HG02943 (cell line): ENCODE data around the gene UBASH3A.

ENCODE experiments used
- ATAC-seq: cut with Tn5 transposase; IDR thresholded peaks from one replicate; pipeline ENCODE4 v1.9.1; 2021; ENCODE audit warnings: mild to moderate bottlenecking, low read depth, moderate library complexity; ENCODE audit not compliant: unreplicated experiment

UBASH3A gene

GRCh38 chr21:42403611-42404231 is at the start of gene UBASH3A:
Gene UBASH3A, plus strand, starts transcription at chr21:42403902. Its CDS starts 44 bp downstream, at chr21:42403946.
- no peak for ATAC-seq

DNA sequence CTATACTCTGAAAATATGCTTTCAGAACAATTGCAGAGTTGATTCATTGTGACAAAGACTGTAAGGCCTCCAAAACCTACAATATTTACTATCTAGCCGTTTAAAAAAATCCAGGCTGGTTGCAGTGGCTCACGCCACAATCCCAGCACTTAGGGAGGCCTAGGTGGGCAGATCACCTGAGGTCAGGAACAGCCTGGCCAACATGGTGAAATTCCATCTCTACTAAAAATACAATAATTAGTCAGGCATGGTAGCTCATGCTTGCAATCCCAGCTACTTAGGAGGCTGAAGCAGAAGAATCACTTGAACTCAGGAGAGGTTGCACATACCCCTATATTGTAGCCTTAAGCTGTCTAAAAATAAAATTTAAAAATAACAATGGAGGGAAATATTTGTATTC is 47.7 kb upstream of the UBASH3A start:
- no peak for ATAC-seq

- ATAC-seq: no peak
Measured at GRCh38 chr21:42356650-42357049, 47.1 kb upstream of the UBASH3A start.

GRCh38 chr21:42357307-42357706 is 46.4 kb upstream of the UBASH3A start:
- ATAC-seq: no peak

DNA sequence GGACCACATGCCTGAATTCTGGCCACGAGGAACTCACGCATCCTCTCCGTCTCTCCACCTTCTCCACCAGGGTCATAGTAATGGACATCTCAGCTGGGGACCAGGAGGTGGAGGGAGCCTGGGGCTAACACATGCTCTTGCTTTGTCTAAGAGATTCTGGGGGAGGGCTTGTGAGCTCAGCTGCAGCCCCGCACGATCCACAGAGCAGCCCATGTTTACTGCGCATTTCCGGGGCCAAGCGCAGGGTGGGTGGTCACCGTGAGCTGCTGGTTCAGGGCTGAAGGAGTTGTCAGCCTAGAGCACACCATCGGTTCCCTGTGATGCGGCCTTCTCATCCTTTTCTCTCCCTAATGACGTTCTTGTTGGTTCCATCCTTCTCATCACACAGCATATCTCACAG is 45.4 kb upstream of the UBASH3A start:
- no peak for ATAC-seq

DNA sequence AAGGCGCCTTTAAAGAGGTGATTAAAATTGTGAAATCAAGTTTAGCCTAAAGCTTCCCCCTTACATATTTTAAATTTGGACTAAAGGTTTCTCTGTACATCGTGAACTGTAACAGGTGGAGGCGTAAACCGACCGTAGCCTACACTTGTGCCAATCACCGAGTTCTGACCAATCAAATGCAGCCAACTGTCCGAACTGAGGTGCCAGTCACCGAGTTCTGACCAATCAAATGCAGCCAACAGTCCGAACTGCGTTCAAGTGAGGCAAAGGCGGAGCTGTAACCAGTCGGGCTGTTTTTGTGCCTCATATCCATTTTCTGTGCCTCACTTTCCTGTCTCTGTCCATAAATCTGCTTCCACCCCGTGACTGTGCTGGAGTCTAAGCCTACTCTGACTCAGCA is 44.8 kb upstream of the UBASH3A start:
- no peak for ATAC-seq

DNA sequence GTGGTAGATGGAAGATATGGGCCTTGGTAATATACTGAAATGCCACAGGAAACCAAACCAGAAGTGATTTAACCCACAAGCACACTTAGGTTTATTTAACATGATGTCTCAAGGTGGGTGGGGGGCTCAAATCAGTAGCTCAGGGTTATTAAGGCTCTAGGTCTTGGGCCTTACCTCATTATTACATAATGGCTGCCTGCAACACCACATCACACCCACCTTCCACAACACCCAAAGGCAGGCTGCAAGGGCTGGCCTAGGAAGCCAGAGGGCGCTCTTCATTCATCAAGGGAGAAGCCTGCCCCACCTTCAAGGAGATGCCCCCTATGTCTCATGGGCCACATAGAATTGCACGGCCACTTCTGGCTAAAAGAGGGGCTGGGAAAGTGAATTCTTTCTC is 43.4 kb upstream of the UBASH3A start:
- no peak for ATAC-seq

- ATAC-seq: no peak
Measured at GRCh38 chr21:42361286-42361685, 42.4 kb upstream of the UBASH3A start.

DNA sequence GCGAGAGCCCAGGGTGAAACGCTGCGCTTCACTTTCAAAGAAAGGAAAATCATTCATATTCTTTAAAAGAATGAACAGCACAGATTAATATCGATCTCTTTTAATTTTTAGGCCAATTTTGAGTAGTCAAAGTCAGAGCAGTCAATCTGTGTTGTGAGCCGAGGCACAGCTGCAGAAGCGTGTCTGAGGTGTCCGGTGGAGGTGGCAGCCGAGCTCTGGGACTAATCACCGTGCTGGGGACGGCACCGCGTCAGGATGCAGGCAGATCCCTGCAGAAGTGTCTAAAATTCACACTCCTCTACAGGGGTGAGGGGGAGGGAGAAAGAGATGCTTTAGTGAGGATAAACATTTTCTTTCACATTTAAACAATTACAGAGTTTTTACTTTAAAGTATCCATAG is 41.5 kb upstream of the UBASH3A start:
- no peak for ATAC-seq

GRCh38 chr21:42362700-42363099 is 41.0 kb upstream of the UBASH3A start:
- ATAC-seq: no peak

DNA sequence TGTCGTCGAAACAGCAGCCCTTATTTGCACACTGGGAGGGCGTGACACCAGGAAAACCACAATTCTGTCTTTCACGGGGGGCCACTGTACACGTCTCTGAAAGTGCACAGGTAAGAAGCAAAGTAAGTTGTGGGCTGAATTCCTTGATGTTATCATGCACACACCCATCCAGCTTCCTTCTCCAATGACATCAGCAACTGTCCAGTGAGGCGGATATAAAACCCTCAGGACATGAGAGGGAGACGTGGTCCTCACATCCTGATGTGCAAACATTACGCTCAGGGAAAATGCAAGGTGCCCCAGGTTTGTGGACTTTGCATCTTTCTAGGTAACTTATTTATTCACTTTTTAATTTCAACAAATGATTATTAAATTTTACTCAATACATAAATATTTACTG is 40.4 kb upstream of the UBASH3A start:
- ATAC-seq: no peak

GRCh38 chr21:42364304-42364865 is 39.3 kb upstream of the UBASH3A start:
- ATAC-seq: no peak

DNA sequence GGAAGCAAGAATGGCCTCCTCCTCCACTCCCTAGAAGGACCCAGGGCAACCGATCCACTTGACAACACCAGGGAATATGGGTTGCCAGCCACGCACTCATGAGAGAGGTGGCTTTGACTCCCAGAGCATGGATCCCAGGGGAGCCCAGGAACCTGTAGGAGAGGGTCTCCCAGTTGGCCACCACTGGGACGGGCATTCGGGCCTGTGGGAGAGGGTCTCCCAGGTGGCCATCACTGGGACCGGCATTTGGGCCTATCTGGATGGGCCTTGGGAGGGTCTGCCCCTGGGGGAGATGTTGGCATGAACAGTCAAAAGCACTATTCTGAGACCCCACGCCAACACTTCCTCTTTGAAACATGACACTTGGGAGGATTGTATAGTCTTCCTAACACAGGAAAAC is 37.9 kb upstream of the UBASH3A start:
- ATAC-seq: no peak

DNA sequence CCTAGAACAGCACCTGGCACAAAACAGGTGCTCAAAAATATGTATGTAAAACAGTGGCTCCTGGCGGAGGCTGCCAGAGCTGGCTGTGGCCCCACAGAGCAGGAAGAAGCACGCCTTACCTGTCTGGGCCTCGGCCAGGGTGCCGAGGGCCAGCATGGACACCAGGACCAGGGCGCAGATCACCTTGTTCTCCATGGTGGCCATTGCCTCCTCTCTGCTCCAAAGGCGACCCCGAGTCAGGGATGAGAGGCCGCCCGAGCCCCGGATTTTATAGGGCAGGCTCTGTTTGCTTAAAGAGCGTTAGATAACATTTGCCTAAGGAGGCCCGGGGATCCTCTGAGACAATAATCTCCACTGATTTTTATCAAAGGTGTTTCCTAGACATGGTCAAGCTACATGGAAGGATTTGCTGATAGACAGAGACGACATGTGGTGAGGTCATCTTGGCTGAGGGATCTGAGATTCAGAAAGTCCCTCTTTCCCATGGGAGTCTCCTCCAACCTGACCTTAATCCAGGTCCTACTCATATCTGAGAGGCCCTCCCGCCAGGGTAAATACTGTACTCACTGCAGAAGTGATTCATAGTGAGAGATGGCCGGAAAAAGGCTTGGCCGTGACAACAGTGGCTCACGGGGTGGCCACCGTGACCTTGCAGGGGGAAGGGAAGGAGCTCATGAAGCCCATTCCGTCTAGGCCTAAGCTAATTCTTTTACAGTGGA is 37.3 kb upstream of the UBASH3A start, which contains the start of gene TFF1:
Gene TFF1 (minus strand): TSS at position 244 of the 719 bp plus-strand sequence. CDS start 40 bp downstream, at position 204.
- ATAC-seq: no peak

DNA sequence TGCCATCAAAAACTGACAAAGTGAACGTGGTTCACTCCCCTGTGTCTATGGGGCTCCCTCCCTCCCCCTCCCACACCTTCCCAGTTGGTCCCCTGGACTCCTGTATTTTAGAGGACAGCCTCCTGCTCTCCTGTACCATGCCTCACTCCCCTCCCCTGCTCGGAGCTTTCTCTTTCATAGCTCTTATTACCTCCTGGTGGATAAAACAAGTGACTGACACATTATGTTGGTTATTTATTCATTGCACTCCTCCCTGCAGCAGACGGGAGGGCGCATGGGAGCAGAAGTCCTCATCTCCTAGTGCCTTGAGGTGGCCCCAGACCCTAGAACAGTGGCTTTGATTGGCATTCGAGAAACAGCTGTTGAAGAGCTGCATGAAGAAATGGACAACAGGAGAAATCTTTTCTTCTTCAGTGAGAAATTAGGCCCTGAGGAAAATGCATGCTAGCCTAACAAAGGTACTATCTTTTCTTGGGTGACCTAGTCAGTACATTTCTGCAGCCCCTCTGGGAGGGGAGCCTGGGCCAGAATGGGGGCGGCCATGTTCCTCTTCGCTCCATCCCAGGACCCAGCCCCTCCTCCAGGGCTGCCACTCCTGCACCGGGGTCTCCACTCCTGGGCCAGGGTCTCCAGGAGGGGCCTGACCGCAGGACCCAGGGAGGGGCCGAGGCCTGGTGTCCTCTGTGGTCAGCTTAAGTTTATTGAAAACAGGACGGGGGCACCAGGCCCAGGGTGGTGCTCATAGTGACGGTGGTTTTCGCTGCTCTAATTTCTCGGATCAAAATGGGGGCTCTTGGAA is 36.1 kb upstream of the UBASH3A start:
- no peak for ATAC-seq

- ATAC-seq: no peak
Measured at GRCh38 chr21:42369821-42370220, 33.9 kb upstream of the UBASH3A start.

DNA sequence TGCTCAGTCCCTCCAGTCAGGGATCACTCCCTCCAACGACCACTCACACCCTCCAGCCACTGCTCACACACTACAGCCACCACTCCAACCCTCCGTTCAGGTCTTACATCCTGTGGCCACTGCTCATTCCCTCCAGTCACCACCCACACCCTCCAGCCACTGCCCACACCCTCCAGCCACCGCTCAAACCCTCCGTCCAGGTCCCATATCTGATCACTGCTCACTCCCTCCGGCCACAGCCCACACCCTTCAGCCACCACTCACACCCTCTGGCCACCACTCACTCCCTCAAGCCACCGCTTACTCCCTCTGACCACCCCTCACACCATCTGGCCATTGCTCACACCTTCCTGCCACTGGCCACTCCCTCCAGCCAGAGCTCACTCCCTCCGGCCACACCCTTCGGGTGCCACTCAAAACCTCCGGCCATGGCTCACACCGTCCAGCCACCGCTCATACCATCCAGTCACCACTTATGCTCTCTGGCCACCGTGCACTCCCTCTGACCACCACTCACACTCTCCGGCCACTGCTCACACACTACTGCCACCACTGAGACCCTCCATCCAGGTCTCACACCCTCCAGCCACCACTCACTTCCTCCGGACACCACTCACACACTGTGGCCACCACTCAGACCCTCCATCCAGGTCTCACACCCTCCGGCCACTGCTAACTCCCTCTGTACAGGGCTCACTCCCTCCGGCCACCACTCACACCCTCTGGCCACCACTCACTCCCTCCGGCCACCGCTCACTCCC is 32.6 kb upstream of the UBASH3A start:
- ATAC-seq: no peak

GRCh38 chr21:42373196-42373907 is 30.4 kb upstream of the UBASH3A start:
- ATAC-seq: no peak

DNA sequence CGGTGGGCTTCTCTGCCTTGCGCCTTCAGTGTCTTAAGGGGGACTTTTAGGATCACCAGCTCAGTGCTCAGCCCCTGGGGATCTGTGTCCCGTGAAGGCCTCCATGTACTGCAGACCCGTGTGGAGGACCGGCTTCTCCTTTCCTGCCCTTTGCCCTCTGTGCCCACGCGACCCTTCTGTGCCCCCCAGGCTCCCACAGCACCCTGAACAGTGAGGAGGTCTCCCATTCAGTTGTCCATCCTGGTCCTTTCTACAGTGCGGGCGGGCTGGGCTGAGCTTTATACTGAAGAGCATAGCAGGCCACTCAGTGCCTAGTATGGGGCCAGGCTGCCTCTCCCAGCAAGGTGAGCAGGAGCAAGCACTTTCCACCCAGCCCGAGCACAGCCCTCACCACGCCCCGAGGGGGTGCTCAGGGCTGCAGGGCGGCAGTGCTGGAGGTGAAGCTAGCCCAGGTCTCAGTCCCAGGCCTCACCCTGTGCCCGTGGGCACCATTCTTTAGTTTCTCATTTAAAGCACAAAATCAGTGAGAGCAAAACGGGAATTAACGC is 29.7 kb upstream of the UBASH3A start:
- no peak for ATAC-seq
